Measurements from ENCODE around the gene KCTD10. TPM values are rescaled to one million over a fixed set of nuclear protein-coding genes. Genes with fewer than 3 reads are reported as not detected.
"Not testable (repeated sequence)": the region's sequence is repeated elsewhere in the genome, so short reads cannot be mapped to it uniquely, and the experiment has no call there.

The KCTD10 gene
- polyA plus RNA-seq, 1 donor (not counting 4 experiments of a cell fraction or from before 2014, with no cell fraction given), result 107 TPM

GRCh38 chr12:109404841-109405240, 72.3 kb downstream of the KCTD10 start:
- H2AFZ ChIP-seq (ENCODE audit: control insufficient read depth, low read length); H3K4me2 ChIP-seq (ENCODE audit: control insufficient read depth, extremely low read depth, insufficient read depth, low read depth, low read length); dilution Hi-C loops (cut with MboI; ENCODE audit: extremely low pct_ligation_motif_present, low sequenced_read_pairs); H4K20me1 ChIP-seq (ENCODE audit: control insufficient read depth, extremely low read depth, insufficient read depth, low read length); H3K9me1 ChIP-seq (ENCODE audit: control insufficient read depth, extremely low read depth, insufficient read depth, low read length); H3K27me3 ChIP-seq (ENCODE audit: control insufficient read depth, extremely low read depth, insufficient read depth, low read length); H3K36me3 ChIP-seq (ENCODE audit: control insufficient read depth in 2 of 2, extremely low read depth in 1 of 2, insufficient read depth in 2 of 2, low read length in 2 of 2); FAIRE-seq; DNase-seq (ENCODE audit: low read depth, low spot score); H3K27ac ChIP-seq (ENCODE audit: control insufficient read depth, insufficient read depth, low read length); H3K9me3 ChIP-seq (ENCODE audit: control insufficient read depth, low read depth, low read length); H3K9ac ChIP-seq (ENCODE audit: control insufficient read depth, extremely low read depth, insufficient read depth, low read length); H3K79me2 ChIP-seq (ENCODE audit: control insufficient read depth, insufficient read depth, low read length); H3K4me1 ChIP-seq (ENCODE audit: control insufficient read depth, extremely low read depth, insufficient read depth, low read length); H3K4me3 ChIP-seq (ENCODE audit: control insufficient read depth in 2 of 3, extremely low read depth in 1 of 3, insufficient read depth in 2 of 3, low read depth in 1 of 3, low read length in 3 of 3): not testable (repeated sequence)

Other genes with a start within 250 kb of the KCTD10 start
- not detected in 3 replicates for gene FOXN4, start 168.0 kb downstream of the KCTD10 start, polyA plus RNA-seq
- 0.03 TPM in 1 of 3 replicates, not detected in the others for gene MYO1H, start 129.4 kb downstream of the KCTD10 start, polyA plus RNA-seq
- gene UBE3B, start 334 bp upstream of the KCTD10 start, polyA plus RNA-seq, result 22.4 to 29.1 TPM (median 27.1 TPM) in 3 replicates
- 29.4 to 38.6 TPM (median 30.6 TPM) in 3 replicates for gene MMAB, start 96.2 kb upstream of the KCTD10 start, polyA plus RNA-seq
- gene MVK, start 96.5 kb upstream of the KCTD10 start, polyA plus RNA-seq, result 26.7 to 29.5 TPM (median 29.3 TPM) in 3 replicates
- gene FAM222A, start 236.5 kb upstream of the KCTD10 start, polyA plus RNA-seq, result 0.05 to 0.24 TPM (median 0.06 TPM) in 3 replicates